GM18909 (cell line): Measurements from ENCODE around the gene STK4.

Source experiments
- ATAC-seq: cut with Tn5 transposase; IDR thresholded peaks from one replicate; pipeline ENCODE4 v1.9.1; 2021; ENCODE audit warnings: mild to moderate bottlenecking; ENCODE audit not compliant: unreplicated experiment, poor library complexity

STK4 gene

GRCh38 chr20:45101333-45101850, 135.1 kb downstream of the STK4 start:
- no peak for ATAC-seq

- ATAC-seq: no peak
Measured at GRCh38 chr20:45103072-45103471, 136.8 kb downstream of the STK4 start.

- no peak for ATAC-seq
Measured at GRCh38 chr20:45104786-45105185, 138.5 kb downstream of the STK4 start.

GRCh38 chr20:45105317-45105716, 139.0 kb downstream of the STK4 start:
- no peak for ATAC-seq

- ATAC-seq: no peak
Measured at GRCh38 chr20:45109634-45110033, 143.3 kb downstream of the STK4 start.

GRCh38 chr20:45110301-45110700, 144.0 kb downstream of the STK4 start:
- ATAC-seq: no peak

GRCh38 chr20:45111285-45111684, 145.0 kb downstream of the STK4 start:
- no peak for ATAC-seq

GRCh38 chr20:45111799-45112471, 145.6 kb downstream of the STK4 start:
- ATAC-seq: no peak

GRCh38 chr20:45112754-45113153, 146.4 kb downstream of the STK4 start:
- ATAC-seq: no peak

GRCh38 chr20:45113865-45114264, 147.6 kb downstream of the STK4 start:
- ATAC-seq: no peak

- no peak for ATAC-seq
Measured at GRCh38 chr20:45114465-45115385, 148.4 kb downstream of the STK4 start, which contains the start of gene WFDC5. Gene WFDC5 (minus strand): TSS chr20:45115174. CDS start chr20:45115083, 91 bp downstream.

- no peak for ATAC-seq
Measured at GRCh38 chr20:45115386-45115774, 149.1 kb downstream of the STK4 start.

- ATAC-seq: no peak
Measured at GRCh38 chr20:45115829-45116228, 149.5 kb downstream of the STK4 start.

- no peak for ATAC-seq
Measured at GRCh38 chr20:45117581-45117980, 151.3 kb downstream of the STK4 start.

- no peak for ATAC-seq
Measured at GRCh38 chr20:45118028-45118427, 151.7 kb downstream of the STK4 start.

GRCh38 chr20:45119556-45120266, 153.4 kb downstream of the STK4 start:
- no peak for ATAC-seq

GRCh38 chr20:45121388-45121787, 155.1 kb downstream of the STK4 start:
- ATAC-seq: no peak

GRCh38 chr20:45124365-45124764, 158.1 kb downstream of the STK4 start, which contains the start of gene WFDC12:
Gene WFDC12 (minus strand): TSS chr20:45124465. CDS start chr20:45124447, 18 bp downstream.
- ATAC-seq: no peak

GRCh38 chr20:45128099-45128498, 161.8 kb downstream of the STK4 start:
- ATAC-seq: no peak
